GM21390 (cell line): Measurements from ENCODE around the gene UGT1A3.
"Not testable (repeated sequence)": the region's sequence is repeated elsewhere in the genome, so short reads cannot be mapped to it uniquely, and the experiment has no call there.

ENCODE experiments used
- ATAC-seq: cut with Tn5 transposase; IDR thresholded peaks from one replicate; pipeline ENCODE4 v1.9.1; 2021; ENCODE audit not compliant: unreplicated experiment

The UGT1A3 gene

DNA sequence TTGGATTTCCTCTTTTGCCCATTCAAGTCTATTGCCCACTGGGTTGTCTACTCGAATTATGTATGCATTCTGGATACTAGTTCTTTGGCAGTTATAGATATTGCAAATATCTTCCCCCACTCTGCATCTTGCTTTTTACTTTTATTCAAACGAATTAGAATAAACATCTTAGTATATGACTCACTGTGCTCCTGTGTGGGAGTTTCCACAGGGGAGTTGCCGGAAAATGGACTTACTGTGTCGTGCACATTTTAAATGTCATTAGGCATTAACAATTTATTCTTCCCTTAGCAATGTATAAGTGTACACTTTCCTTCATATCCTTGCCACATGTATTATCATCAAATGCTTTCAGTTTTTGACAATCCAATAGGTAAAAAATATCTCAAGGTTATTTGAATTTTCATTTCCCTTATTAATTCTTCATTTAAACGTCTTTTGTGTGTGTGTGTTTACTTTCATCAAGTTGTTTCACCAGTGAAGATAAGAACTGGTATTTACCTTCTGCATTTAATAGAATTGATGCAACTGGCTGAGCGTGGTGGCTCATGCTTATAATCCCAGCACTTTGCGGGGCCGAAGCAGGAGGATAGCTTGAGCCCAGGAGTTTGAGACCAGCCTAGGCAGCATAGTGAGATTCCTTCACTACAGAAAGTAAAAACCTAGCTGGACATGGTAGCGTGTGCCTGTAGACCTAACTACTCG is 20.8 kb upstream of the UGT1A3 start:
- ATAC-seq, result no peak

DNA sequence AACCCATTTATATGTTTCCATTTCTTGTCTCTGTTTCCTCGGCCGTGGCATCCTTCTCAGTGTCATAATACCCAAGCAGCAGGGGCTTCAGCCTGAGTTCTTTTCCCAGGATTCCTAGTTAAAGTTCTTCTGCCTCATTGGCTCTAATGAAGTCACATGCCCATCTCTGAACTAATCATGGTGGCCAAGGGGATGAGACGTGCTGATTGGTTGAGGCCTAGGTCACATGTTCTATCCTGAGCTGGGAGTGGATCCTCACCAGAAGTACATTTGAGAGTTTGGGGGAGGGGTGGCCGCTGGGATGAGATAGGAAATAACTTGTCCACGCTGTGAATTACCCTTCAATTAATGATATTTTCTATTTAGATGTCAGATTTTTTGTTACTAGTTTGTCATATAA is 19.9 kb upstream of the UGT1A3 start:
- ATAC-seq, result no peak

DNA sequence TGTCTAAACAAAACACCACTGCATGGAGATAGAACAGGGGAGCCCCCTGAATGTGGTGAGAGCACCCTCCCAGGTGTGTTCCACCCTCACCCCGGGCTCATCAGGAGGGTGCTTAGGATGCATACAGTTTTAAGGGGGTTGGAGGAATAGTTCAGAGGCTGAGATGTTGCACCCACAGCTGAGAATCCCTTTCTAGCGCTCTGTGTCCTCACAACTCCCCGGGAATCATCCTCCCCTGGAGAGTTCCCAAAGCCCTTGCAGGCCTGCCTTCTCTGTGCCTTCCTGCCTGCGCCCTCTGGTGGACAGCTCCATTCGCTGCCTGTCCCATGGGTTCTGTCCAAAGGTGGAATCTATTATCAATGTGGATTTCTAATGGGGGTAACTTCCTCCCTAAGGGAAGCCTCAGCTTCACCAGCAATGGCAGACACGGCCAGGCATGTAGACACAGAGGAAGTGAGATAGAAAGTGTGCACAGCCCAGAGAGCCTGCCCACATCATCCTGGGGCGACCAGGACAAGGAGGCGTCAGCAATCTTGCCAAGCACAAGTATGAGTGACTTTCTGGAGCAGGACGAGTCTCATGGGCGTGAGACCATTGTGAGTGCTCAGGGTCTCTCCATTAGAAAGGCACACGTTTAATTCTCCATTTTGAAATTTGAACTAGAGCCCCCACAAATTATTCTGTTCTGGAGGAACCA is 17.4 kb upstream of the UGT1A3 start:
- peak; percentile 60 for ATAC-seq

- no peak for ATAC-seq
These were observed 16.1 kb upstream of the UGT1A3 start, which contains the start of gene UGT1A5 for GRCh38 chr2:233712611-233713261. TSS of gene UGT1A5 (plus strand) at chr2:233712907. CDS start at chr2:233712992, 85 bp downstream.

- no peak for ATAC-seq
These were observed 15.6 kb upstream of the UGT1A3 start for GRCh38 chr2:233713262-233713615.

DNA sequence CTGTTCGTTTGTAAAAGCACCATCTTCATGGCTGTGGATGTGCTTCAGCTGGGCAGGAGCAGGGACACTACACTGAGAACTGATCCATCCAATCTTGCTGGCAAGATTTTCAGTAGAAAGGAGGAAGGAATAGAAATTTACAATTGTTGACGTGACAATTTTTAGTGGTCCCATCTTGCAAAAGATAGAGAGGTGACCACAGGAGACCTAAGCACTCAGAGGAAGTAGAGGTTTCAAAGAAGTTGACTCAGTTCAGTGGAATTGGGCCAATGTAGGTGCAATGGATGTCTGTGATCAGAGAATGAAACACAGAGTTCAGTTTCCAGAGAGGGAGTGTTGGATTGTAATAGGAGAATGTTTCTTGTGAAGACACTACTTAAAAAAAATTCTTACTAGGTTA is 14.7 kb upstream of the UGT1A3 start:
- no peak for ATAC-seq

DNA sequence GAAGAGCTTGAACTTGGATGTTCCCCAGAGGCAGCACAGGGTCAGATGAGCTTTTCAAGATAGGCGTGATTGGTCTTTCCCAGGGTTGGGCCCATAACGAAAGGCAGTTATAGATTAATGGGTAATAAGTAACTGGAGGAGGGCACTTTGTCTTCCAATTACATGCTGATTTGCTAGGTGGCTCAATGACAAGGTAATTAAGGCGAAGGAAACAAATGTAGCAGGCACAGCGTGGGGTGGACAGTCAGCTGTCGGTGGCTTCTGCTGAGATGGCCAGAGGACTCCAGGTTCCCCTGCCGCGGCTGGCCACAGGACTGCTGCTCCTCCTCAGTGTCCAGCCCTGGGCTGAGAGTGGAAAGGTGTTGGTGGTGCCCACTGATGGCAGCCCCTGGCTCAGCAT is 10.3 kb upstream of the UGT1A3 start, which contains the start of gene UGT1A4:
Gene UGT1A4 (plus strand): TSS at position 185 of the 400 bp plus-strand sequence. CDS start 85 bp downstream, at position 270.
- ATAC-seq, result no peak

DNA sequence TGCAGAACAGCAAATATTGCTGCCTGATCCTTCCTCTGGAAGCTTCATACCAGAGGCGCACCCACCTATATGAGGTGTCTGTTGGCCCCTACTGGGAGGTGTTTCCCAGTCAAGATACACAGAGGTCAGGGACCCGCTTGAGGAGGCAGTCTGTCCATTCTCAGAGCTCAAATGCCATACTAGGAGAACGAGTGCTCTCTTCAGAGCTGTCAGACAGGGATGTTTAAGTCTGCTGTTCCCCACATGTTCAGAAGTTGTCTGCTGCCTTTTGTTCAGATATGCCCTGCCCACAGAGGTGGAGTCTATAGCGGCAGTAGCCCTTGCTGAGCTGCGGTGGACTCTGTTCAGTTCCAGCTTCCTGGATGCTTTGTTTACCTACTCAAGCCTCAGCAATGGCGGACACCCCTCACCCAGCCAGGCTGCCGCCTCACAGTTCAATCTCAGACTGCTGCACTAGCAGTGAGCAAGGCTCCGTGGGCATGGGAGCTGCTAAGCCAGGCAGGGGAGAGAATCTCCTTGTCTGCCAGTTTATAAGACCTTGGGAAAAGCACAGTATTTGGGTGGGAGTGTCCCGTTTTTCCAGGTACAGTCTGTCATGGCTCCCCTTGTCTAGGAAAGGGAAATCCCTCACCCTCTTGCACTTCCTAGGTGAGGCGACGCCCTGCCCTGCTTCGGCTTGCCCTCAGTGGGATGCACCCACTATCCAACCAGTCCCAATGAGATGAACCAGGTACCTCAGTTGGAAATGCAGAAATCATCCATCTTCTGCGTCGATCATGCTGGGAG is 8.2 kb downstream of the UGT1A3 start:
- ATAC-seq, result not testable (repeated sequence)

DNA sequence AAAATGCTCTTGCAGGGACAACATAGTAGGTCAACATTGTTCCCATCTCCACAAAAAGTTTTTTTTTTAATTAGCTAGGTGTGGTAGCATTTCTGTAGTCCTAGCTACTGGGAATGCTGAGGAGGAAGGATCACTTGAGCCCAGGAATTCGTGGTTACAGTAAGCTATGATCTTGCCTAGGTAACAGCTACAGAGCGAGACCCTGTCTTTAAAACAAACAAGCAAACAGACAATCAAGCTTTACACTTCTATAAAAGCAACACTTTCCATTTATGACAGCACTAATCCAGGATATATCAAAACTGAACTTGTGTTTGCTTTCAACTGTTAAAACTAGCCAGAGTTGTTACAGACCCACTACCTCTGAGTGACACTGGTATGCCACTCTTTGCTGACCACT is 12.0 kb downstream of the UGT1A3 start:
- no peak for ATAC-seq

DNA sequence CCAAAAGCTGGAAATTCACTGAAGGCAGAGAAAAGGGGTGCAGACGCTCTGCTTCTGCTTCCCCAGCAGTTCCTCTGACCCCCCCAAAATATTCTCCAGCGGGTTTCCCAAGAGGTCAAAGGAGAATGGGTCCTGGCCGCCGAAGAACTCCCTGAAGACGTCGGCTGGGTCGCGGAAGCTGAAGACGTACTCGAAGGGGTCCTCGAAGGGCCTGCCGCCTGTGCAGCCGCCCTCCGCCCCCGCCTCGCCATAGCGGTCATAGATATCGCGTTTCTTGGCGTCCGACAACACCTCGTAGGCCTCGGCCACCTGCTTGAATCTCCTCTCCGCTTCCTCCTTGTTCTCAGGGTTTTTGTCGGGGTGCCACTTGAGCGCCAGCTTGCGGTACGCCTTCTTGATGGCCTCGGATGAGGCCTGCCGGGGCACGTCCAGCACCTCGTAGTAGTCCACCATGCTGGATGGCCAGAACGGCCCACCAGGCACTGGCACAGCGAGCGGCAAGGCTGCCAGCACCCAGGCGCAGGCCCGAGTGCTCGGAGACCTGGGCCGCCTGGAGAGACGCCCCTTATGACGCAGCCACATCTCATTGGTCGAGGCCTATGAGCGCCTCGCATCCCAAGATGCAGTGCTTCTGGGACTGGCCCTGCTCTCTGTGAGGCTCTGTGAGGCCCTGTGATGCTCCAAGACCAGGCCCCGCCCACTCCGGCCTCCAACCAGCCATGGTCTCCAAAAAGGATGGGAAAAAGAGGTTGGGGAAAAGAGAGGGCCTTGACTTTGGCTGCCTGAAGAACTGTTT is 14.8 kb downstream of the UGT1A3 start:
- no peak for ATAC-seq

- ATAC-seq, result no peak
These were observed 16.4 kb downstream of the UGT1A3 start for GRCh38 chr2:233745073-233745755.

- ATAC-seq, result not testable (repeated sequence)
These were observed 17.0 kb downstream of the UGT1A3 start for GRCh38 chr2:233745838-233746237.

DNA sequence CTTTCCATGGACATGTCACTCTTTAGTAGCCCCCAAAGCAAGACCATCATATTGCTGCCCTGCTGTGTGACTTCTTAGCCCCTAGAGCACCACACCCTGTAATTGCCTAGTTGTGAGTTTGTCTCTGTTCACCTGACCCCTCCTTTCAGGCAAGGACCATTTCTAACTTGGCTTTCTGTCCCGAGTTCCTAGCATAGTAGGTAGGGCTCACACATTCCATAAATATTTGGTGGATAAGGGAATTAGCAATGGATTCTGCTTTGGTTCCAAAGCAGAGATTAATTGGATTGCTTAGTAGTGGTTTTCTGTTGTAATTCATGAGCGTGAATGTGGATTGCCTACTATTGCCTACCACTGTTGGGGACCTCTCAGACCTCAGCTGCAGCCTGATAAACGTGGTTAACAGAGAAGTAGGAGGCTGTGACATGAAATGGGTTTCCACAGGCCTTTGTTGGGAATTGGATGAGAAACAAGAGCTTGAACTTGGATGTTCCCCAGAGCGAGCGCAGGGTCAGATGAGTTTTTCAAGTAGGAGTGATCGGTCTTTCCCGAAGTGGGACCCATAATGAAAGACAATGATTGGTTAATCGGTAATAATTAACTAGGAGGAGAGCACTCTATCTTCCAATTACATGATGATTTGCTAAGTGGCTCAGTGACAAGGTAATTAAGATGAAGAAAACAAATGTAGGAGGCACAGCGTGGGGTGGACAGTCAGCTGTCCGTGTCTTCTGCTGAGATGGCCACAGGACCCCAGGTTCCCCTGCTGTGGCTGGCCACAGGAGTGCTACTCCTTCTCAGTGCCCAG is 17.8 kb downstream of the UGT1A3 start:
- ATAC-seq, result no peak

DNA sequence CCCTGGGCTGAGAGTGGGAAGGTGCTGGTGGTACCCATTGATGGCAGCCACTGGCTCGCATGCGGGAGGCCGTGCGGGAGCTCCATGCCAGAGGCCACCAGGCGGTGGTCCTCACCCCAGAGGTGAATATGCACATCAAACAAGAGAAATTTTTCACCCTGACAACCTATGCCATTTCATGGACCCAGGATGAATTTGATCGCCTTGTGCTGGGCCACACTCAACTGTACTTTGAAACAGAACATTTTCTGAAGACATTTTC is 18.4 kb downstream of the UGT1A3 start:
- ATAC-seq, result no peak

GRCh38 chr2:233750689-233751088 is 21.8 kb downstream of the UGT1A3 start:
- not testable (repeated sequence) for ATAC-seq

DNA sequence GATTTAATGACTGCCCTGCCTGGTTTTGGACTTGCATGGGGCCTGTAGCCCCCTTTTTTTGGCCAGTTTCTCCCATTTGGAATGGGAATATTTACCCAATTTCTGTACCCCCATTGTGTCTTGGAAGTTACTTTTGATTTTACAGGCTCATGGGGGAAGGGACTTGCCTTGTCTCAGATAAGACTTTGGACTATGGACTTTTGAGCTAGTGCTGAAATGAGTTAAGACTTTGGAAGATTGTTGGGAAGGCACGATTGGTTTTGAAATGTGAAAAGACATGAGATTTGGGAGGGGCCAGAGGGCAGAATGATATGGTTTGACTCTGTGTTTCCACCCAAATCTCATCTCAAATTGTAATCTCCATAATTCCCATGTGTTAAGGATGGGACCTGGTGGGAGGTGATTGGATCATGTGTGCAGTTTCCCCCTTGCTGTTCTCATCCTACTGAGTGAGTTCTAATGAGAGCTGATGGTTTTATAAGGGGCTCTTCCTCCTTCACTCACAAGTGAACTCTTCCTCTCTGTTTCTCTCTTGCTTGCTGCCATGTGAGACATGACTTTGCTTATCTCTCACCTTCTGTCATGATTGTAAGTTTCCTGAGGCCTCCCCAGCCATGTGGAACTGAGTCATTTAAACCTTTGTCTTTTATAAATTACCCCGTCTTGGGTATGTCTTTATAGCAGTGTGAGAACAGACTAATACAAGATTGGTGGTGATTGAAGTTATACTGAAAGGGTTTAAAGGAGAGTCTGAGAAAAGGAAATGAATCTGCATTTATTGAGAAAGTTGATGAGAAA is 22.6 kb downstream of the UGT1A3 start:
- not testable (repeated sequence) for ATAC-seq

GRCh38 chr2:233754872-233755611 is 26.2 kb downstream of the UGT1A3 start:
- no peak for ATAC-seq
